ENCODE measurements around the gene SLC6A2. TPM values are rescaled to one million over a fixed set of nuclear protein-coding genes. Genes with fewer than 3 reads are reported as not detected.

The SLC6A2 gene
- total and polyA plus RNA-seq, 2 experiments from 2014 or later: 1.3 to 3.4 TPM

DNA sequence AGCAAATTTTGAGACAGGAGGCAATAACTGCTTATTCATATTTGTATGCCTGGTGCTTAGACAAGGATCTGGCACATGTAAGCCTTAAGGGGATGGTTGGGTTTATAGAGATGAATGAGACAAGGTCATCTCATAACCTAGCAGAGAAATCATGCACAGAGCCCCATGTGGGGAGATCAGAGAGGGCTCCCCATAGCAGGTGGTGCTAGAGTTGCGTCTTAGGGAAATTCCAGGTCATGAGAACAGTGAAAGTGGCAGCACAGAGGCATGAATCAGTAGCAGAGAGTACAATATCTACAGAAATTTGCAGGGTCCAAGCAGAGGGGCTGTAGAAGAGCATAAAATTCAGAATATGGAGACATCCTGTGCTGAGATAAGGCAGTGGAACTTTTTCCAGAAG lies 57.3 kb downstream of the SLC6A2 start:
- Histone ChIP-seq H3K27ac (no peak overlapping the region), H3K4me1 (ENCODE audit: low read depth) (no peaks in the 10 kb centered on the region), H3K36me3 (no peaks in the 10 kb centered on the region), H3K9me3 (ENCODE audit: low read depth) (no peaks in the 10 kb centered on the region), H3K27me3 (peaks cover 36% of the 10 kb centered on the region), H3K4me3 (no peak overlapping the region)
- TF ChIP-seq, protein P1, sequence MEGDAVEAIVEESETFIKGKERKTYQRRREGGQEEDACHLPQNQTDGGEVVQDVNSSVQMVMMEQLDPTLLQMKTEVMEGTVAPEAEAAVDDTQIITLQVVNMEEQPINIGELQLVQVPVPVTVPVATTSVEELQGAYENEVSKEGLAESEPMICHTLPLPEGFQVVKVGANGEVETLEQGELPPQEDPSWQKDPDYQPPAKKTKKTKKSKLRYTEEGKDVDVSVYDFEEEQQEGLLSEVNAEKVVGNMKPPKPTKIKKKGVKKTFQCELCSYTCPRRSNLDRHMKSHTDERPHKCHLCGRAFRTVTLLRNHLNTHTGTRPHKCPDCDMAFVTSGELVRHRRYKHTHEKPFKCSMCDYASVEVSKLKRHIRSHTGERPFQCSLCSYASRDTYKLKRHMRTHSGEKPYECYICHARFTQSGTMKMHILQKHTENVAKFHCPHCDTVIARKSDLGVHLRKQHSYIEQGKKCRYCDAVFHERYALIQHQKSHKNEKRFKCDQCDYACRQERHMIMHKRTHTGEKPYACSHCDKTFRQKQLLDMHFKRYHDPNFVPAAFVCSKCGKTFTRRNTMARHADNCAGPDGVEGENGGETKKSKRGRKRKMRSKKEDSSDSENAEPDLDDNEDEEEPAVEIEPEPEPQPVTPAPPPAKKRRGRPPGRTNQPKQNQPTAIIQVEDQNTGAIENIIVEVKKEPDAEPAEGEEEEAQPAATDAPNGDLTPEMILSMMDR (IDR thresholded peaks at IDR 0.05; ENCODE audit: low read depth, low read length): no peak
- no peak for DNase-seq (ENCODE audit: low read depth in 1 of 2, low spot score in 1 of 2)

DNA sequence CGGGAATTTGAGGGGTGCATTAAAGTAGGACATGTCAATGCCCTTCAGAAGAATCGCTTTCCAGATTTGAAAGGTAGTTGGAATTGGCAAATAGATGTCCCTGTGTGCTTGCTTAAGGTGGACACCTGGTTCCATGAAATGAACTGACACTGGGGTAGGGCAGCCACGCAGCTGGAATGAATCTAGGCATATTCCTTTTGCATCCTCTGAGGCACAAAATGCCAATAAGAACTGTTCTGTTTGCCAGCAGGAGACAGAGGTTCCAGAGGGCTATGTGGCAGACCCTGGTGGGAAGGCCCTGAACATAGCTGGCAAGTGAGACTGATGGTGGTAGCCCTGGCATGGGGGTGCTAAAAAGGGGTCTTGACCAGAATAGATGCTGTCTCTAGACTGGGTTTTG lies 61.5 kb downstream of the SLC6A2 start:
- no peaks in the 10 kb centered on the region for H3K9me3 ChIP-seq (ENCODE audit: low read depth)

DNA sequence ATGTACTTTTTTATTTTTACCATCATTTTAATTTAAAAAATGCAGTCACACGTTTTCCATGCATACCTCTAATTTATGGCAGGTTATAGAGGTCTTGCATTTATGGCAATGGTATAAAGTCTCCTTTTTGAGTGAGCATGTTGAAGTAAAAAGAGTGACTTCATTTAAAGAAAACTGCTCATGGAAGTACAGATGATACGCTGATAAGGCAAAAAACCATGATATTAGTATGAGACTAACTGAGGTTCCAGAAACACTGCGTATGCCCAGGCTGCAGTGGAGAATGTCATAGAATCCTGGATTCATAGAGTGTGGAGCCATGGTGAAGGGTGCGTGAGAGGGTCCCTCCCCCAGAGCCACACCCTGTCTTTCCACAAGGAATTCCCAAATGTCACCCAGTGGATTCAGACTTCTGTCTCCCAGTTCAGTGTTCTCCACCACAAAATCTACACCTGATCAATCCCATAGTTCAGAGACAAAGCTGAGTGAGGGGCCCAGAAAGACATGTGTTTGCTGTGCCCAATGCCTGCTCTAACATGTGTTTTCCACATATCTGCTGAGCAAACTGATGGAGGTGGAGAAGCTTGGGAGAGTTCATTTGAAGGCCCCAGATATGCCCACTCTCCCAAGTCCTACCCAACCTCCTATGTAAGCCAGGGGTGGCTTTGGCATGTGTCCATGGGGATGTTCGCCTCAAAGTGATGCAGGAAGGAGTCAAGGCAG lies 69.4 kb downstream of the SLC6A2 start:
- H3K4me3 ChIP-seq: no peak overlapping the region
- no peaks in the 10 kb centered on the region for H3K4me1 ChIP-seq (ENCODE audit: low read depth)
- H3K27ac ChIP-seq: no peak overlapping the region
- no peaks in the 10 kb centered on the region for H3K27me3 ChIP-seq
- no peak for DNase-seq (ENCODE audit: low read depth in 1 of 2, low spot score in 1 of 2)
- no peaks in the 10 kb centered on the region for H3K36me3 ChIP-seq
- TF ChIP-seq, protein P1 (IDR thresholded peaks at IDR 0.05; ENCODE audit: low read depth, low read length): no peak
- H3K9me3 ChIP-seq (ENCODE audit: low read depth): no peaks in the 10 kb centered on the region

More for the DNA sequence above, 61.5 kb downstream of the SLC6A2 start:
- Histone ChIP-seq H3K4me3 (no peak overlapping the region), H3K36me3 (no peaks in the 10 kb centered on the region), H3K27me3 (peaks cover 19% of the 10 kb centered on the region), H3K4me1 (ENCODE audit: low read depth) (no peaks in the 10 kb centered on the region), H3K27ac (no peak overlapping the region)
- DNase-seq (ENCODE audit: low read depth in 1 of 2, low spot score in 1 of 2): no peak
- TF ChIP-seq, protein P1 (IDR thresholded peaks at IDR 0.05; ENCODE audit: low read depth, low read length): no peak

DNA sequence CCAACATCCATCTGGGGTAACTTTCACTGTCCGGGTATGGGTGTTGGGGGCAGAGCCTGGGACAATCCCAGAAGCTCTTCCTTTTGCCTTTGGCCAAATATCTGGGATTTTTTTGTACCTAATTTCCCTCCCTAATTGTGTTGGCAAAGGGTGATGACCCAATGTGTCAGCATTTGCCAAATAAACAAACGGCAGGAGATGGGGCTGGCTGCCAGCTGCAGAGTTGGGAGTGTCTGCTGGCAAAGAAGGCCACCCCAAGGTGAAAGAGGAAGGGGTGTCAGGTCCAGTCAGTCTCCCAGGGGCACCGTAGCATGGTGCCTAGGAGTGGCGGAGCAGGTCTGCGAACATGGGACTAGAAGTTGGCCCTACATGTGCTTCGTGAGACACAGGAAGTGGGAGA lies 73.0 kb downstream of the SLC6A2 start:
- no peak for DNase-seq (ENCODE audit: low read depth in 1 of 2, low spot score in 1 of 2)
- H3K27ac ChIP-seq: no peak overlapping the region
- H3K9me3 ChIP-seq (ENCODE audit: low read depth): no peaks in the 10 kb centered on the region
- no peaks in the 10 kb centered on the region for H3K27me3 ChIP-seq
- H3K4me1 ChIP-seq (ENCODE audit: low read depth): no peaks in the 10 kb centered on the region
- H3K4me3 ChIP-seq: no peak overlapping the region
- H3K36me3 ChIP-seq: no peaks in the 10 kb centered on the region
- TF ChIP-seq, protein P1 (IDR thresholded peaks at IDR 0.05; ENCODE audit: low read depth, low read length): no peak

DNA sequence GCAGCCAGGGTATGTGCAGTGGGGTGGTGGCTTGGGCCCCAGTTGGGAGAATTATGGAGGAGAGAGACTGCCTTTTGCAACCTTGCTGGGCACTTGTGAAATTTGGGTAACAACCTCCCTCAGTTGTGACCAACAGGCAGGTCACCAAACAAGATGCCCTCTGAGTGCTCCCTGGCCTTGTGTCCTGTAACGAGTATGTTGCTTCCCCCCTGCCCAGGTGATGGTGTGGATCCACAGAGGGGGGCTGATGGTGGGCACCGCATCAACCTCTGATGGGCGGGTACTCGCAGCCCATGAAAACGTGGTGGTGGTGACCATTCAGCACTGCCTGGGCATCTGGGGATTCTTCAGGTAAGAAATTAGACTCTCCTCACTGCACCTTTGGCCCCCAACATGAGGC lies 74.3 kb downstream of the SLC6A2 start:
- no peak for DNase-seq (ENCODE audit: low read depth in 1 of 2, low spot score in 1 of 2)
- no peak overlapping the region for H3K4me3 ChIP-seq
- H3K27me3 ChIP-seq: no peaks in the 10 kb centered on the region
- no peaks in the 10 kb centered on the region for H3K4me1 ChIP-seq (ENCODE audit: low read depth)
- H3K36me3 ChIP-seq: no peaks in the 10 kb centered on the region
- H3K27ac ChIP-seq: no peak overlapping the region
- TF ChIP-seq, protein P1 (IDR thresholded peaks at IDR 0.05; ENCODE audit: low read depth, low read length): no peak
- no peaks in the 10 kb centered on the region for H3K9me3 ChIP-seq (ENCODE audit: low read depth)

All from cardiac muscle cell (in vitro differentiated cells and primary cell).